GM15510 (cell line): ENCODE data around the gene STAG2.

Experiments used
- POLR2A ChIP-seq: IDR thresholded peaks from 3 replicates; pipeline ENCODE4 v1.6.1; 2011; ENCODE audit warnings: borderline replicate concordance; ENCODE audit not compliant: insufficient read length; ENCODE audit errors: extremely low read depth

The STAG2 gene

DNA sequence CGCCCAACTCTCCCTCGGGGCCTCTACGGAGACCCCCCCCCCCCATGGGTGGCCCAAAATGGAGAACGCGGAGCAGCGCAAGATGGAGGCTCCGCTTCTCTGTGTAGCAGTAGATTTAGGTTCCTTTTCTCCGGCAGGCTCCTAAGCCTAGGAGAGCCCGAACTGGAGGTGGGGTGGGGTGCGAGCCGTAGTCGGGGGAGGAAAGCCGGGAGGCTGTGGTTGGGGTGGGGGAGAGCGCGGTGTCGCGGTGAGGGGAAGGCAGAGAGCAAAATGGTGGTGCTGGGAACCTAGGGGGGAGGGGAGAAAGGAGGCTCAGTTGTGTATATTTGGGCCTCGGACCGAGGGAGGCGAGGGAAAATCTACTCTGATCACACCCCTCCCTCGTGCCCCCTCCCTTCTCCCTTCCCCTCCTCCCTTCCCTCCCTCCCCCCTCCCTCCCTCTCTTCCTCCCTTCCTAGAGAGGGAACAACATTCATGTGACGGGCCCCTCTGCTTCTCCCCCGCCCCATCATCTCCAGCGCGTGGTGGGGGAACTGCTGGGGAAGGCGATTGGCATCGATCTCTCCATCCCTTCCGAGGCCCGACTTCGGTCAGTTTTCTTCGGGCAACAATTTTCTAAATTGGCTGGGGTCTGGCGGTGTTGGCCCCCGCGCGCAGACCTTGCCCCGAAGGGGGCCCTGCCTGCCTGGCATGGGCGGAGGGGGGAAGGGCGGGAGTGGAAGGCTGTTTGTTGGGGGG is at the start of gene STAG2:
Gene STAG2, plus strand, starts transcription at position 439 of the 738 bp plus-strand sequence. CDS start 60,922 bp downstream, outside the sequence.
- TF ChIP-seq POLR2A, result no peak

DNA sequence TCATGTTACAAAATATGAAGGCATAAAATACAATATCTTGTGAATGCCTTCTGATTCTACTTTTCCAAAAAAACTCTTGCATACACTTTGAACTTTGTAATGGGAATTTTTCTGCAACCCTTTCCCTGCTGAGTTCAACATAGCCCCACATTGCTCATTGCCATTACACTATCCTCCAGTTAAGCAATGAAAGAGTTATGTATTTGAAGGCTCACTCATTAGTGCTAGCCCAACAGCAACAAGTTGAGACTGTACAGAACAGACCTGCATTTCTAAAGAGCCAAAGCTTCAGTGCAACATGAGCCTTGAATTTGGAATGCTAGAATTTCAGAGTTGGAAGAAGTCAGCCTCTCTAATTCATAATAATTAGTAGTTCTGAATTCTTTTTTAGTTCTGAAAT is 44.4 kb upstream of the STAG2 start:
- no peak for TF ChIP-seq POLR2A

GRCh38 chrX:123918106-123918721 is 43.3 kb upstream of the STAG2 start:
- TF ChIP-seq POLR2A, result no peak

GRCh38 chrX:123920105-123920785 is 41.3 kb upstream of the STAG2 start:
- no peak for TF ChIP-seq POLR2A

- TF ChIP-seq POLR2A, result no peak
These were observed 38.3 kb upstream of the STAG2 start for GRCh38 chrX:123923211-123923610.

GRCh38 chrX:123924186-123924585 is 37.3 kb upstream of the STAG2 start:
- no peak for TF ChIP-seq POLR2A

DNA sequence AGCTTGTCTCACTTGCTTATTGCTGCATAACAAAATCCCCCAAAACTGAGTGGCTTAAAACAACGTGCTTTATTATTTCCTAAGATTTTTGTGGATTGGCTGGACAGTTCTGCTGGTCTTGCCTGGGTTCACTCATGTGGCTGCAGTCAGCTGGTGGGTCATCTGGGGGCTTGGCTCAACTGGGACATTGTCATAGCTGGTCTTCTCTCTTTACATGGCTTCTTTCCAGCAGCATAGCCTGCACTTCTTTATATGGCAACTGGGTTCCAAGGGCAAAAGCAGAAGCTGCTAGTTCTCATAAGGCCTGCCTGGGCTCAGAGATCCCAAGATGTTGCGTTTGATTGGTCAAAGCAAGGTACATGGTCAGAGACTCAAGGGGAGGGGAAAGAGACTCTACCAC is 33.7 kb upstream of the STAG2 start:
- no peak for TF ChIP-seq POLR2A

GRCh38 chrX:123943074-123943473 is 18.4 kb upstream of the STAG2 start:
- TF ChIP-seq POLR2A, result no peak

- no peak for TF ChIP-seq POLR2A
These were observed 18.0 kb upstream of the STAG2 start for GRCh38 chrX:123943488-123943887.

GRCh38 chrX:123949846-123950245 is 11.7 kb upstream of the STAG2 start:
- TF ChIP-seq POLR2A, result no peak

DNA sequence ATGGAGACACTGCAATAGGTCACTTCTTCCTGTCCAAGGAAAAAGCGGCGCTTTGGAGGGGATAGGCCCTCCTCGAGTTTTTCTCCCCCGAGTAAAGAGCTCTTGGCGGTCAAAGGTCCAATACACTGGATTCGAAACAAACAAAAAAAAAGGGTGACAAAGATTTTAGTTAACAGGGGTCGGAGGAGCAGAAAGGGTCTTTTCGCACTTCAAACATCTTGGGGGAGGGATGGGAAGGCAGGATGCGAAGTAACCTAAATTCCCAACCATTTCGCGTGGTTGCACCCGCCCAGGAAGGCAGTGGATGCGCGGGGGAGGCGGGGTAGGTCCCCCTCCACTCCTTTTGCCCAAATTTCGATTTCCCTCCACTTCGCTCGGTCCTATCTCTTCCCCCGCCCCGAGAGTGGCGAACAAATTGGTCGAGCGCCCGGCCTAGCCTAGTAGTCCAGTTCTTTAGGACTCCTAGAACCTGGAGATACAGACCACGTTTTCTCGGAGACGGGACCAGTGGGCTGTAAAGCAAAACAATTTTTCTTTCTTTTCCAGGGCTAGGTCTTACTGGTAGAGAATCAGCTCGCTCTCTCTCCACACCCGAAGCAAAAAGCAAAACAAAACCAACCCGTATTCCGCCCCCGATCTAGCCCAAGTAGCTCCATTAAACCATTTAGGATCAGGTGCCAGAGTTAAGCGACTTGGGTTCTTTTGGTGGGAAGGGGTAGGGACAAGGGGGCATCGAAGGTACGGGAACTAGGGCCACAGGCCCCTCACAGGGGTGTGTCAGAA is 2.0 kb upstream of the STAG2 start:
- TF ChIP-seq POLR2A, result no peak

DNA sequence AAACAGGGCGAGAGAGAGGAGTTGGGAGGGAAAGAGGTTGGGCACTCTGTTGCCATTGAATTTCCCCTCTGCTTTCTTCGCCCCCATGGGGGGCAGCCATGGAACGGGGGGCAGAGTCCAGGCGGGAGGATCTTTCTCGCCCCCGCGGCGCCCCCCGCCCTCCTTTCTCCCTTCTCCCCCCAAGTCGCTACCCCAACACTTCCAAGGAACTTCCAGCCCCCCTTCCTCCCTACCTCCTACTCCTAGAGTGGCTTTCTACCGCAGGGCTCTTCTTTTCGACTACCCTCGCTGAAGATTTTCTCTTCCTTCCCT is 594 bp upstream of the STAG2 start:
- no peak for TF ChIP-seq POLR2A

DNA sequence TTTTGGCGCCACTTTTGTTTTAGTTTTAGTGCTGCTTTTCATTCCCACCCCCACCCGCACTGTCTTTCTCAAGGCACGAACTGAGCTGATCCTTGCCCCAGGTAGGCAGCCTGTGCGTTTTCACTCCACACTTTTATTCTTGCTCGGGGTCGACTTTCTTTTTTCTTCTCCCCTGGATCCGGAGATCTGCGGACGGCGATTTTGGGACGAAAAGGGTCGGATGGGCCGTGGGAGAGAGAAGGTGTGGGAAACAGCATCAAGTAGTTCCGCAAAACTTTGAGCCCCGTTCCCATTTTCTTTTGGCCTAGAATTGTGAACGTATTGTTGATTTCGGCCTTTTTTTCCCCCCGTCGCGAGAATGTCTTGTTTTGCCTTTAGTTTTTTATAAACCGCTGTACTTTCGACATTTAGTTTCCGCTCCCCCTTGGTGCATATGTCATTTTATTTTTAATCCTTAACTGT is 531 bp downstream of the STAG2 start:
- no peak for TF ChIP-seq POLR2A

DNA sequence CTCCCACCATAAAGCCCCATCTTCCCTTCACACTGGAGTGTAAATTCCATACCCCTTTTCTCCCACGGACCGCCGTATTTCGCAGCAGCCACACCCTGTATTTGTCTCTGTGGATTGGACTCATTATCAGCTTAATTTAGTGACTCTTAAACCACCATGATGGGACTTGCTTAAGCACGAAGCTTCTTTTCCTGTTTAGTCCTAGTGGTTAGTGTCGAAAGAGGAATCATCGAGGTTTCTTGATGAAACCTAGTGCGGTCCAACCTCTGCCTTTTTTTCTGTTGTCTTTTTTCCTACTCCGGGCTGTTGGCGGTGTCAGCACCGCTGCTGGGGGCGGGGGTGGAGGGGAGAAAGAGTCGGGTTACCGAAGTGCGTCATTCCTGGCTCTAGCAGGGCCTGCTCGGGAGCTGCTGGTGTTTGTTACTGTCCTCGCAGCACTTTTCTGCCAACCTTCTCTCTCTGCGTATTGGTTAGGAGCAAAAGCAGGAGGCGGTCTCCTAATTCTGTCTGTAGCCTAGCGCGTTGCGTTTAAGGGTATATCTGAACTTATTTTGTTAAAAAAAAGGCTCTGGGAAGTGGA is 1.4 kb downstream of the STAG2 start:
- TF ChIP-seq POLR2A, result no peak
